H9 (cell line): ENCODE data around the gene CDC42EP4. TPM values are rescaled to one million over a fixed set of nuclear protein-coding genes. Genes with fewer than 3 reads are reported as not detected.

Source experiments
- DNase-seq: peaks from one replicate; pipeline ENCODE4 v3.0.0-alpha.2; 2017
- H2AFZ ChIP-seq: one replicate; pipeline ENCODE4 v1.6.1; 2013; ENCODE audit warnings: mild to moderate bottlenecking, low read length, control low read depth, moderate library complexity
- H2AK5ac ChIP-seq: 2 replicates; pipeline ENCODE4 v1.6.1; 2013; ENCODE audit warnings: low read length, control low read depth, mixed read lengths; ENCODE audit not compliant: insufficient read length
- H2BK120ac ChIP-seq: one replicate; pipeline ENCODE4 v1.6.1; 2013; ENCODE audit warnings: low read depth, mild to moderate bottlenecking, low read length, control low read depth, inconsistent platforms; ENCODE audit not compliant: poor library complexity, severe bottlenecking
- H2BK12ac ChIP-seq: 2 replicates; pipeline ENCODE4 v1.6.1; 2013; ENCODE audit warnings: low read length, control low read depth, mixed read lengths, low read depth; ENCODE audit not compliant: insufficient read length
- H2BK15ac ChIP-seq: 2 replicates; pipeline ENCODE4 v1.6.1; 2013; ENCODE audit warnings: low read depth, low read length, control low read depth
- H2BK20ac ChIP-seq: one replicate; pipeline ENCODE4 v1.6.1; 2013; ENCODE audit warnings: low read depth, mild to moderate bottlenecking, low read length, control low read depth, inconsistent platforms; ENCODE audit not compliant: poor library complexity, severe bottlenecking
- H2BK5ac ChIP-seq: 2 replicates; pipeline ENCODE4 v1.6.1; 2013; ENCODE audit warnings: low read length, control low read depth, mixed read lengths; ENCODE audit not compliant: insufficient read length
- H3K14ac ChIP-seq: 2 replicates; pipeline ENCODE4 v1.6.1; 2013; ENCODE audit warnings: low read length, control low read depth; ENCODE audit not compliant: insufficient read depth
- H3K18ac ChIP-seq: 2 replicates; pipeline ENCODE4 v1.6.1; 2013; ENCODE audit warnings: low read depth, mild to moderate bottlenecking, mixed read lengths, low read length, control low read depth; ENCODE audit not compliant: insufficient read length
- H3K23ac ChIP-seq: 2 replicates; pipeline ENCODE4 v1.6.1; 2013; ENCODE audit warnings: low read length, control low read depth, mixed read lengths, low read depth; ENCODE audit not compliant: insufficient read length
- H3K23me2 ChIP-seq: 2 replicates; pipeline ENCODE4 v1.6.1; 2013; ENCODE audit warnings: low read depth, mild to moderate bottlenecking, mixed read lengths, low read length, control low read depth; ENCODE audit not compliant: insufficient read length, poor library complexity, severe bottlenecking
- H3K27ac ChIP-seq: 2 replicates; pipeline ENCODE4 v1.5.1; 2013; ENCODE audit warnings: low read length, control low read depth, mixed read lengths, low read depth; ENCODE audit not compliant: insufficient read length
- H3K27me3 ChIP-seq: 2 replicates; pipeline ENCODE4 v1.6.1; 2013; ENCODE audit warnings: low read length, control low read depth, inconsistent platforms; ENCODE audit not compliant: insufficient read depth
- H3K4ac ChIP-seq: 2 replicates; pipeline ENCODE4 v1.6.1; 2013; ENCODE audit warnings: low read depth, mild to moderate bottlenecking, control low read depth, inconsistent platforms, low read length, moderate library complexity
- H3K4me1 ChIP-seq: 2 replicates; pipeline ENCODE4 v1.6.1; 2013; ENCODE audit warnings: low read length, control low read depth, inconsistent platforms; ENCODE audit not compliant: insufficient read depth
- H3K4me2 ChIP-seq: 2 replicates; pipeline ENCODE4 v1.6.1; 2013; ENCODE audit warnings: low read length, control low read depth, mixed read lengths; ENCODE audit not compliant: insufficient read length, insufficient read depth
- H3K56ac ChIP-seq: 2 replicates; pipeline ENCODE4 v1.6.1; 2013; ENCODE audit warnings: low read depth, mild to moderate bottlenecking, mixed read lengths, low read length, control low read depth; ENCODE audit not compliant: insufficient read length
- H3K79me1 ChIP-seq: 2 replicates; pipeline ENCODE4 v1.6.1; 2013; ENCODE audit warnings: low read depth, mild to moderate bottlenecking, moderate library complexity, low read length, control low read depth, inconsistent platforms; ENCODE audit not compliant: insufficient read depth, poor library complexity, severe bottlenecking
- H3K79me2 ChIP-seq: 2 replicates; pipeline ENCODE4 v1.6.1; 2013; ENCODE audit warnings: low read length, control low read depth, inconsistent platforms; ENCODE audit not compliant: insufficient read depth
- H3K9ac ChIP-seq: 2 replicates; pipeline ENCODE4 v1.6.1; 2013; ENCODE audit warnings: low read length, control low read depth, mixed read lengths; ENCODE audit not compliant: insufficient read length; ENCODE audit errors: extremely low read depth
- H3K9me3 ChIP-seq: one replicate; pipeline ENCODE4 v1.6.1; 2013; ENCODE audit warnings: low read depth, low read length, inconsistent platforms; ENCODE audit not compliant: control insufficient read depth
- H3T11ph ChIP-seq: one replicate; pipeline ENCODE4 v1.6.1; 2013; ENCODE audit warnings: mild to moderate bottlenecking, low read length, control low read depth, inconsistent platforms
- H4K20me1 ChIP-seq: one replicate; pipeline ENCODE4 v1.6.1; 2013; ENCODE audit not compliant: control insufficient read depth, insufficient read length, insufficient read depth
- H4K5ac ChIP-seq: 2 replicates; pipeline ENCODE4 v1.6.1; 2013; ENCODE audit warnings: low read depth, mild to moderate bottlenecking, mixed read lengths, low read length, control low read depth; ENCODE audit not compliant: insufficient read length
- H4K8ac ChIP-seq: replicated peaks from 2 replicates; pipeline ENCODE4 v1.6.1; 2013; ENCODE audit warnings: low read length, control low read depth, mixed read lengths, low read depth; ENCODE audit not compliant: insufficient read length
- H4K91ac ChIP-seq: 2 replicates; pipeline ENCODE4 v1.6.1; 2013; ENCODE audit warnings: low read depth, mild to moderate bottlenecking, moderate library complexity, mixed read lengths, low read length, control low read depth; ENCODE audit not compliant: insufficient read length
- H3K27ac Mint-ChIP-seq, 3 experiments: 2 replicates in 2 of 3; 3 replicates in 1 of 3; pipeline ENCODE4 v1.8.0; 2020 to 2021; ENCODE audit warnings: mixed read lengths in 3 of 3, mild to moderate bottlenecking in 1 of 3, moderate library complexity in 1 of 3
- H3K27me3 Mint-ChIP-seq: 2 replicates; pipeline ENCODE4 v1.8.0; 2021; ENCODE audit warnings: low read depth, mild to moderate bottlenecking, moderate library complexity, mixed read lengths
- H3K36me3 Mint-ChIP-seq, 3 experiments: 2 replicates in 2 of 3; 3 replicates in 1 of 3; pipeline ENCODE4 v1.8.0; 2020 to 2021; ENCODE audit warnings: low read depth in 3 of 3, mixed read lengths in 3 of 3; ENCODE audit not compliant: insufficient read depth in 1 of 3
- H3K4me1 Mint-ChIP-seq, 2 experiments: 2 replicates each; pipeline ENCODE4 v1.8.0; 2020; ENCODE audit warnings: mixed read lengths in 2 of 2
- H3K4me3 Mint-ChIP-seq, 2 experiments: 2 replicates in 1 of 2; 3 replicates in 1 of 2; pipeline ENCODE4 v1.8.0; 2020 to 2021; ENCODE audit warnings: mild to moderate bottlenecking in 2 of 2, mixed read lengths in 2 of 2, moderate library complexity in 1 of 2
- H3K9me3 Mint-ChIP-seq, 2 experiments: 2 replicates in 1 of 2; 3 replicates in 1 of 2; pipeline ENCODE4 v1.8.0; 2020; ENCODE audit warnings: mild to moderate bottlenecking in 2 of 2, mixed read lengths in 2 of 2, moderate library complexity in 1 of 2
- WGBS: extraction: QIAGEN DNeasy Blood & Tissue Kit; methylation state at CpG from one replicate; pipeline ENCODE4 v1.1.7; 2013; ENCODE audit warnings: missing lambda C conversion rate, low lambda C conversion rate, mixed read lengths; ENCODE audit not compliant: insufficient read length; ENCODE audit errors: extremely low coverage; 5-methylcytosine and 5-hydroxymethylcytosine counted together
- total RNA-seq: library from RNA; stranded (reverse); gene quantifications from 2 replicates; pipeline ENCODE4 v1.2.1, GENCODE V29; 2021
- TF ChIP-seq, protein P1 (sequence below): fragments of 200-600 bp; sonication (generic); conservative IDR thresholded peaks from 3 replicates; pipeline ENCODE4 v1.8.0; 2021; ENCODE audit warnings: antibody characterized with exemption, mild to moderate bottlenecking

The CDC42EP4 gene
- total RNA-seq, 1 experiment from 2014 or later = 27.1 TPM

DNA sequence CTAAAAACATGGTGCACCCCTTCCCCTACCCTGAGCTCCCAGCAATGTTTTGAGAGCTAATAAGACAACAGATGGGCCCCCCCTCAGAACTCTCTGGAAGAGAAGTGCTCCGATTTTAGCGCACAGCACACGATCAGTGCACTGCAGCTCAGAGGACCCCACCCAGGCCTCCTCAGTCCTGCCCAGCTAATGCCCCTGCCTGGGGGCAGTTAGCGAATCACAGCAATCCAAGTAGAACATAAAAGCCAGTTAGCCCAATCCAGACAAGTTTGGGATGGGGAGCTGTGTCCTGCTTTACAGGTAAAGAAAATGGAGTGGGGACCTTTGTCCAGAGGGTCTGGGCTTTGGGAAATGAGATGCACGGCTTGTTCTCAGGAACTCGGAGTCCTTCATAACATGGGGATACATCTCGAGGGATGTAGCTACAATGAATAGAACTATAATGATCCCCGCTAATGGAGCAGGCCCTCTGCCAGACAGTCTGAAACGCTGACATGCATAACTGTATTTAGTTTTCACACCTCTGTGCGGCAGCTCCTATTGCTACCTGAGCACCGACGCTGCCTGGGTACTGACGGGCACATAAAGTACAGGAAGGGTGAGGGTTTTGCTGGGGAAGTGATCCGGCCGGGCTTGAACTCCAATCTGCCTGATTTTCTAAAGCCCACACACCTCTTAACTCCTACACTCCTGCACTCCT lies 29.7 kb upstream of the CDC42EP4 start:
- no peak for DNase-seq
- Histone ChIP-seq H2BK12ac (no peak overlapping the region), H4K8ac (no peak overlapping the region), H3K4ac (no peak overlapping the region), H3K56ac (no peak overlapping the region), H3K23me2 (peaks cover 4% of the 10 kb centered on the region), H4K5ac (no peak overlapping the region), H3K18ac (no peak overlapping the region), H3K27me3 (no peaks in the 10 kb centered on the region), H2BK120ac (no peak overlapping the region), H2AK5ac (no peak overlapping the region), H4K91ac (no peak overlapping the region), H3K9ac (no peak overlapping the region), H3K4me2 (no peak overlapping the region), H2BK20ac (no peak overlapping the region), H3K9me3 (no peaks in the 10 kb centered on the region), H3K23ac (no peak overlapping the region), H3K79me1 (no peaks in the 10 kb centered on the region), H2BK15ac (no peak overlapping the region), H3T11ph (no peak overlapping the region), H3K14ac (no peak overlapping the region), H3K79me2 (no peaks in the 10 kb centered on the region), H3K27ac (no peak overlapping the region), H2AFZ (no peak overlapping the region), H2BK5ac (no peak overlapping the region), H4K20me1 (no peaks in the 10 kb centered on the region), H3K4me1 (peaks cover 9% of the 10 kb centered on the region)
- Mint-ChIP-seq H3K27me3 (peaks cover 3% of the 10 kb centered on the region; the same call in 1 of the 2 replicates), H3K4me1 (peaks cover 53 to 62% of the 10 kb centered on the region in 2 experiments), H3K36me3 (peaks cover 0 to 6% (median 1%) of the 10 kb centered on the region in 3 experiments; a peak in 3 of 7 replicates), H3K4me3 (peak overlapping the region in 1 of 2 experiments; percentile 72; a peak in 3 of 5 replicates), H3K9me3 (no peaks in the 10 kb centered on the region), H3K27ac (peak overlapping the region; percentile 87 to 97 (median 97); a peak in 5 of 7 replicates)
- TF ChIP-seq, protein P1, sequence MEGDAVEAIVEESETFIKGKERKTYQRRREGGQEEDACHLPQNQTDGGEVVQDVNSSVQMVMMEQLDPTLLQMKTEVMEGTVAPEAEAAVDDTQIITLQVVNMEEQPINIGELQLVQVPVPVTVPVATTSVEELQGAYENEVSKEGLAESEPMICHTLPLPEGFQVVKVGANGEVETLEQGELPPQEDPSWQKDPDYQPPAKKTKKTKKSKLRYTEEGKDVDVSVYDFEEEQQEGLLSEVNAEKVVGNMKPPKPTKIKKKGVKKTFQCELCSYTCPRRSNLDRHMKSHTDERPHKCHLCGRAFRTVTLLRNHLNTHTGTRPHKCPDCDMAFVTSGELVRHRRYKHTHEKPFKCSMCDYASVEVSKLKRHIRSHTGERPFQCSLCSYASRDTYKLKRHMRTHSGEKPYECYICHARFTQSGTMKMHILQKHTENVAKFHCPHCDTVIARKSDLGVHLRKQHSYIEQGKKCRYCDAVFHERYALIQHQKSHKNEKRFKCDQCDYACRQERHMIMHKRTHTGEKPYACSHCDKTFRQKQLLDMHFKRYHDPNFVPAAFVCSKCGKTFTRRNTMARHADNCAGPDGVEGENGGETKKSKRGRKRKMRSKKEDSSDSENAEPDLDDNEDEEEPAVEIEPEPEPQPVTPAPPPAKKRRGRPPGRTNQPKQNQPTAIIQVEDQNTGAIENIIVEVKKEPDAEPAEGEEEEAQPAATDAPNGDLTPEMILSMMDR = no peak
- WGBS = no CpG with 5 or more reads among the region's 15 CpGs
